DOHH2 (cell line): ENCODE results near the gene KMT2D.

Experiments
- CTCF ChIP-seq: fragments of 200-600 bp; sonication (generic); IDR thresholded peaks from one replicate; pipeline ENCODE4 v1.5.1; 2014; ENCODE audit warnings: antibody characterized with exemption, mild to moderate bottlenecking, low read depth, low read length; ENCODE audit not compliant: poor library complexity, severe bottlenecking
- EZH2phosphoT487 ChIP-seq: fragments of 200-600 bp; sonication (generic); IDR thresholded peaks from 2 replicates; pipeline ENCODE4 v1.6.1; 2017; ENCODE audit warnings: borderline replicate concordance, mild to moderate bottlenecking, antibody characterized with exemption, low read length, moderate library complexity, mixed read lengths

GRCh38 chr12:49044660-49045059 is 15.9 kb downstream of the KMT2D start:
- no peak for TF ChIP-seq CTCF
- no peak for TF ChIP-seq EZH2phosphoT487
